H9 (cell line): ENCODE data around the gene EXOC5. TPM values are rescaled to one million over a fixed set of nuclear protein-coding genes. Genes with fewer than 3 reads are reported as not detected.

Experiments used
- DNase-seq: peaks from one replicate; pipeline ENCODE4 v3.0.0-alpha.2; 2017
- H2AFZ ChIP-seq: one replicate; pipeline ENCODE4 v1.6.1; 2013; ENCODE audit warnings: mild to moderate bottlenecking, low read length, control low read depth, moderate library complexity
- H2AK5ac ChIP-seq: 2 replicates; pipeline ENCODE4 v1.6.1; 2013; ENCODE audit warnings: low read length, control low read depth, mixed read lengths; ENCODE audit not compliant: insufficient read length
- H2BK120ac ChIP-seq: one replicate; pipeline ENCODE4 v1.6.1; 2013; ENCODE audit warnings: low read depth, mild to moderate bottlenecking, low read length, control low read depth, inconsistent platforms; ENCODE audit not compliant: poor library complexity, severe bottlenecking
- H2BK12ac ChIP-seq: 2 replicates; pipeline ENCODE4 v1.6.1; 2013; ENCODE audit warnings: low read length, control low read depth, mixed read lengths, low read depth; ENCODE audit not compliant: insufficient read length
- H2BK15ac ChIP-seq: 2 replicates; pipeline ENCODE4 v1.6.1; 2013; ENCODE audit warnings: low read depth, low read length, control low read depth
- H2BK20ac ChIP-seq: one replicate; pipeline ENCODE4 v1.6.1; 2013; ENCODE audit warnings: low read depth, mild to moderate bottlenecking, low read length, control low read depth, inconsistent platforms; ENCODE audit not compliant: poor library complexity, severe bottlenecking
- H2BK5ac ChIP-seq: 2 replicates; pipeline ENCODE4 v1.6.1; 2013; ENCODE audit warnings: low read length, control low read depth, mixed read lengths; ENCODE audit not compliant: insufficient read length
- H3K14ac ChIP-seq: 2 replicates; pipeline ENCODE4 v1.6.1; 2013; ENCODE audit warnings: low read length, control low read depth; ENCODE audit not compliant: insufficient read depth
- H3K18ac ChIP-seq: 2 replicates; pipeline ENCODE4 v1.6.1; 2013; ENCODE audit warnings: low read depth, mild to moderate bottlenecking, mixed read lengths, low read length, control low read depth; ENCODE audit not compliant: insufficient read length
- H3K23ac ChIP-seq: 2 replicates; pipeline ENCODE4 v1.6.1; 2013; ENCODE audit warnings: low read length, control low read depth, mixed read lengths, low read depth; ENCODE audit not compliant: insufficient read length
- H3K23me2 ChIP-seq: 2 replicates; pipeline ENCODE4 v1.6.1; 2013; ENCODE audit warnings: low read depth, mild to moderate bottlenecking, mixed read lengths, low read length, control low read depth; ENCODE audit not compliant: insufficient read length, poor library complexity, severe bottlenecking
- H3K27ac ChIP-seq: 2 replicates; pipeline ENCODE4 v1.5.1; 2013; ENCODE audit warnings: low read length, control low read depth, mixed read lengths, low read depth; ENCODE audit not compliant: insufficient read length
- H3K27me3 ChIP-seq: 2 replicates; pipeline ENCODE4 v1.6.1; 2013; ENCODE audit warnings: low read length, control low read depth, inconsistent platforms; ENCODE audit not compliant: insufficient read depth
- H3K4ac ChIP-seq: 2 replicates; pipeline ENCODE4 v1.6.1; 2013; ENCODE audit warnings: low read depth, mild to moderate bottlenecking, control low read depth, inconsistent platforms, low read length, moderate library complexity
- H3K4me1 ChIP-seq: 2 replicates; pipeline ENCODE4 v1.6.1; 2013; ENCODE audit warnings: low read length, control low read depth, inconsistent platforms; ENCODE audit not compliant: insufficient read depth
- H3K4me2 ChIP-seq: 2 replicates; pipeline ENCODE4 v1.6.1; 2013; ENCODE audit warnings: low read length, control low read depth, mixed read lengths; ENCODE audit not compliant: insufficient read length, insufficient read depth
- H3K56ac ChIP-seq: 2 replicates; pipeline ENCODE4 v1.6.1; 2013; ENCODE audit warnings: low read depth, mild to moderate bottlenecking, mixed read lengths, low read length, control low read depth; ENCODE audit not compliant: insufficient read length
- H3K79me1 ChIP-seq: 2 replicates; pipeline ENCODE4 v1.6.1; 2013; ENCODE audit warnings: low read depth, mild to moderate bottlenecking, moderate library complexity, low read length, control low read depth, inconsistent platforms; ENCODE audit not compliant: insufficient read depth, poor library complexity, severe bottlenecking
- H3K79me2 ChIP-seq: 2 replicates; pipeline ENCODE4 v1.6.1; 2013; ENCODE audit warnings: low read length, control low read depth, inconsistent platforms; ENCODE audit not compliant: insufficient read depth
- H3K9ac ChIP-seq: 2 replicates; pipeline ENCODE4 v1.6.1; 2013; ENCODE audit warnings: low read length, control low read depth, mixed read lengths; ENCODE audit not compliant: insufficient read length; ENCODE audit errors: extremely low read depth
- H3K9me3 ChIP-seq: one replicate; pipeline ENCODE4 v1.6.1; 2013; ENCODE audit warnings: low read depth, low read length, inconsistent platforms; ENCODE audit not compliant: control insufficient read depth
- H3T11ph ChIP-seq: one replicate; pipeline ENCODE4 v1.6.1; 2013; ENCODE audit warnings: mild to moderate bottlenecking, low read length, control low read depth, inconsistent platforms
- H4K20me1 ChIP-seq: one replicate; pipeline ENCODE4 v1.6.1; 2013; ENCODE audit not compliant: control insufficient read depth, insufficient read length, insufficient read depth
- H4K5ac ChIP-seq: 2 replicates; pipeline ENCODE4 v1.6.1; 2013; ENCODE audit warnings: low read depth, mild to moderate bottlenecking, mixed read lengths, low read length, control low read depth; ENCODE audit not compliant: insufficient read length
- H4K8ac ChIP-seq: replicated peaks from 2 replicates; pipeline ENCODE4 v1.6.1; 2013; ENCODE audit warnings: low read length, control low read depth, mixed read lengths, low read depth; ENCODE audit not compliant: insufficient read length
- H4K91ac ChIP-seq: 2 replicates; pipeline ENCODE4 v1.6.1; 2013; ENCODE audit warnings: low read depth, mild to moderate bottlenecking, moderate library complexity, mixed read lengths, low read length, control low read depth; ENCODE audit not compliant: insufficient read length
- H3K27ac Mint-ChIP-seq, 3 experiments: 2 replicates in 2 of 3; 3 replicates in 1 of 3; pipeline ENCODE4 v1.8.0; 2020 to 2021; ENCODE audit warnings: mixed read lengths in 3 of 3, mild to moderate bottlenecking in 1 of 3, moderate library complexity in 1 of 3
- H3K27me3 Mint-ChIP-seq: 2 replicates; pipeline ENCODE4 v1.8.0; 2021; ENCODE audit warnings: low read depth, mild to moderate bottlenecking, moderate library complexity, mixed read lengths
- H3K36me3 Mint-ChIP-seq, 3 experiments: 2 replicates in 2 of 3; 3 replicates in 1 of 3; pipeline ENCODE4 v1.8.0; 2020 to 2021; ENCODE audit warnings: low read depth in 3 of 3, mixed read lengths in 3 of 3; ENCODE audit not compliant: insufficient read depth in 1 of 3
- H3K4me1 Mint-ChIP-seq, 2 experiments: 2 replicates each; pipeline ENCODE4 v1.8.0; 2020; ENCODE audit warnings: mixed read lengths in 2 of 2
- H3K4me3 Mint-ChIP-seq, 2 experiments: 2 replicates in 1 of 2; 3 replicates in 1 of 2; pipeline ENCODE4 v1.8.0; 2020 to 2021; ENCODE audit warnings: mild to moderate bottlenecking in 2 of 2, mixed read lengths in 2 of 2, moderate library complexity in 1 of 2
- H3K9me3 Mint-ChIP-seq, 2 experiments: 2 replicates in 1 of 2; 3 replicates in 1 of 2; pipeline ENCODE4 v1.8.0; 2020; ENCODE audit warnings: mild to moderate bottlenecking in 2 of 2, mixed read lengths in 2 of 2, moderate library complexity in 1 of 2
- CTCF ChIP-seq: fragments of 200-600 bp; sonication (generic); conservative IDR thresholded peaks from 3 replicates; pipeline ENCODE4 v1.8.0; 2021; ENCODE audit warnings: antibody characterized with exemption, mild to moderate bottlenecking
- WGBS: extraction: QIAGEN DNeasy Blood & Tissue Kit; methylation state at CpG from one replicate; pipeline ENCODE4 v1.1.7; 2013; ENCODE audit warnings: missing lambda C conversion rate, low lambda C conversion rate, mixed read lengths; ENCODE audit not compliant: insufficient read length; ENCODE audit errors: extremely low coverage; 5-methylcytosine and 5-hydroxymethylcytosine counted together
- long read RNA-seq: library from polyadenylated mRNA; unstranded; transcript quantifications from one replicate; pipeline ENCODE4 v2.0.0, GENCODE V29; 2020
- total RNA-seq: library from RNA; stranded (reverse); gene quantifications from 2 replicates; pipeline ENCODE4 v1.2.1, GENCODE V29; 2021

Gene EXOC5
- total RNA-seq, result 92.9 and 97.4 TPM in 2 replicates
- long read RNA-seq, full-length matches to known transcripts, result 355 of 445 reads
- long read RNA-seq, partial matches to known transcripts, result 50 of 445 reads
- long read RNA-seq, other reads (novel, unspliced or antisense), result 40 of 445 reads

GRCh38 chr14:57268161-57269069, at the start of gene EXOC5, which contains the start of gene AP5M1:
Gene EXOC5, minus strand, starts transcription at chr14:57268905. Its CDS starts 257 bp downstream, at chr14:57268648.
Gene AP5M1, plus strand, starts transcription at chr14:57268971. Its CDS starts 344 bp downstream, at chr14:57269315.
- H3K27me3 Mint-ChIP-seq, result no peaks in the 10 kb centered on the region
- peak within 1 kb of the TSS; percentile 94 for H3K14ac ChIP-seq
- H3K9me3 Mint-ChIP-seq, result no peaks in the 10 kb centered on the region
- H3K18ac ChIP-seq, result peak within 1 kb of the TSS; percentile 85
- no peak within 1 kb of the TSS for H2BK20ac ChIP-seq
- no peak within 1 kb of the TSS for H4K91ac ChIP-seq
- H3K4me1 Mint-ChIP-seq, result peaks cover 42 to 46% of the 10 kb centered on the region in 2 experiments
- peak; percentile 92 for DNase-seq
- no peak within 1 kb of the TSS for H2AK5ac ChIP-seq
- H3T11ph ChIP-seq, result no peak within 1 kb of the TSS
- no peak within 1 kb of the TSS for H2BK15ac ChIP-seq
- H3K36me3 Mint-ChIP-seq, result peaks cover 2 to 8% (median 2%) of the 10 kb centered on the region in 3 experiments; a peak in 6 of 7 replicates
- H3K79me2 ChIP-seq, result peaks cover 21% of the 10 kb centered on the region; the same call in 1 of the 2 replicates
- H3K79me1 ChIP-seq, result peaks cover 8% of the 10 kb centered on the region
- WGBS, result no CpG with 5 or more reads among the region's 76 CpGs
- peak within 1 kb of the TSS; percentile 98 for H3K9ac ChIP-seq
- no peak within 1 kb of the TSS for H2BK120ac ChIP-seq
- H3K4ac ChIP-seq, result no peak within 1 kb of the TSS; the same call in 1 of the 2 replicates
- no peaks in the 10 kb centered on the region for H3K27me3 ChIP-seq
- TF ChIP-seq CTCF, result no peak
- peak within 1 kb of the TSS; percentile 58 for H3K56ac ChIP-seq
- H3K27ac Mint-ChIP-seq, result peak within 1 kb of the TSS; percentile 99 to 100 (median 99)
- peak within 1 kb of the TSS; percentile 99 to 100 for H3K4me3 Mint-ChIP-seq
- peaks cover 3% of the 10 kb centered on the region for H3K23me2 ChIP-seq
- H2AFZ ChIP-seq, result peak within 1 kb of the TSS; percentile 79
- peak within 1 kb of the TSS; percentile 46 for H4K8ac ChIP-seq
- no peaks in the 10 kb centered on the region; the same call in 1 of the 2 replicates for H3K4me1 ChIP-seq
- peak within 1 kb of the TSS; percentile 90 for H3K4me2 ChIP-seq
- H3K27ac ChIP-seq, result peak within 1 kb of the TSS; percentile 89
- H2BK12ac ChIP-seq, result no peak within 1 kb of the TSS
- H3K9me3 ChIP-seq, result no peaks in the 10 kb centered on the region
- peak within 1 kb of the TSS; percentile 77 for H2BK5ac ChIP-seq
- H4K20me1 ChIP-seq, result peaks cover 2% of the 10 kb centered on the region
- H4K5ac ChIP-seq, result peak within 1 kb of the TSS; percentile 83
- peak within 1 kb of the TSS; percentile 92 for H3K23ac ChIP-seq
